Coronary artery (tissue), 2 donors: ENCODE data around the gene THYN1.

Source experiments
- DNase-seq: peaks from one replicate; pipeline ENCODE4 v3.0.0-alpha.2; 2017; ENCODE audit warnings: low spot score
- H3K27ac ChIP-seq, 2 donors: fragments of 200-600 bp; sonication (generic); one replicate each; pipeline ENCODE4 v1.5.1; 2016 to 2019
- H3K4me3 ChIP-seq: fragments of 200-600 bp; sonication (generic); 2 replicates; pipeline ENCODE4 v1.5.1; 2016; ENCODE audit warnings: mild to moderate bottlenecking, moderate library complexity
- CTCF ChIP-seq: fragments of 200-600 bp; sonication (generic); IDR thresholded peaks from one replicate; pipeline ENCODE4 v1.5.1; 2019; ENCODE audit warnings: antibody characterized with exemption

THYN1 gene

GRCh38 chr11:134199531-134199930 lies 53.6 kb downstream of the THYN1 start:
- Histone ChIP-seq H3K27ac (no peak overlapping the region), H3K4me3 (no peak overlapping the region)
- TF ChIP-seq CTCF = no peak
- DNase-seq = no peak
